ENCODE data around the gene GUCY1A2. TPM values are rescaled to one million over a fixed set of nuclear protein-coding genes. Genes with fewer than 3 reads are reported as not detected.

Gene GUCY1A2
- total RNA-seq, 1 experiment from 2014 or later: not detected

DNA sequence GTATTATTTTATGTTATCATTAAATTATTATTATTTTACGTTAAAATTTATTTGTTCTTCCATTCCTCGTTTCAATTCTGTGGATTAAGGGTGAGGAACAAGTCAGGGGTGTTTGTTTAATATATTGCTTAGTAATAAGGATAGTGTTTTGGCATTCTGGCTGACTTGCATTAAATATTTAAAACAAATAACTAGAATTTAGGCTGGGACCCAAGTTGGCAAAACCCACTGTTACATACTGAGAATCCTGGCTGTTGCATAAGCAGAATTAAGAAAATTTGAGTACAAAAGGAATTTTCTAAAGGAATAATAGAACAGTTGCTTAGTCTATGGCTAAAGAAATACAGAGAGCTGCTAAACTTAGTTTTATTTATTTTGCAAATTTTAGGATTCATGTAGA, 196.4 kb downstream of the GUCY1A2 start:
- H3K4me3 ChIP-seq (ENCODE audit: low read length): no peak overlapping the region
- no peaks in the 10 kb centered on the region for H3K79me2 ChIP-seq (ENCODE audit: low read length)
- no peaks in the 10 kb centered on the region for H3K9me3 ChIP-seq (ENCODE audit: low read length)
- no peak overlapping the region for H3K9ac ChIP-seq (ENCODE audit: low read length)
- DNase-seq (no peak), ATAC-seq (no peak)
- no peaks in the 10 kb centered on the region for H3F3A ChIP-seq (ENCODE audit: low read length, unreplicated experiment)
- H3K36me3 ChIP-seq (ENCODE audit: low read depth, low read length): no peaks in the 10 kb centered on the region
- ChIA-PET CTCF (no interaction called here), POLR2A (ENCODE audit: unreplicated experiment) (no interaction called here)
- TF ChIP-seq EZH2phosphoT487 (IDR thresholded peaks at IDR 0.05; ENCODE audit: borderline replicate concordance, low read length) (no peak), EZH2 (IDR thresholded peaks at IDR 0.05; ENCODE audit: low read length, unreplicated experiment) (no peak)
- TF ChIP-seq, protein P1, sequence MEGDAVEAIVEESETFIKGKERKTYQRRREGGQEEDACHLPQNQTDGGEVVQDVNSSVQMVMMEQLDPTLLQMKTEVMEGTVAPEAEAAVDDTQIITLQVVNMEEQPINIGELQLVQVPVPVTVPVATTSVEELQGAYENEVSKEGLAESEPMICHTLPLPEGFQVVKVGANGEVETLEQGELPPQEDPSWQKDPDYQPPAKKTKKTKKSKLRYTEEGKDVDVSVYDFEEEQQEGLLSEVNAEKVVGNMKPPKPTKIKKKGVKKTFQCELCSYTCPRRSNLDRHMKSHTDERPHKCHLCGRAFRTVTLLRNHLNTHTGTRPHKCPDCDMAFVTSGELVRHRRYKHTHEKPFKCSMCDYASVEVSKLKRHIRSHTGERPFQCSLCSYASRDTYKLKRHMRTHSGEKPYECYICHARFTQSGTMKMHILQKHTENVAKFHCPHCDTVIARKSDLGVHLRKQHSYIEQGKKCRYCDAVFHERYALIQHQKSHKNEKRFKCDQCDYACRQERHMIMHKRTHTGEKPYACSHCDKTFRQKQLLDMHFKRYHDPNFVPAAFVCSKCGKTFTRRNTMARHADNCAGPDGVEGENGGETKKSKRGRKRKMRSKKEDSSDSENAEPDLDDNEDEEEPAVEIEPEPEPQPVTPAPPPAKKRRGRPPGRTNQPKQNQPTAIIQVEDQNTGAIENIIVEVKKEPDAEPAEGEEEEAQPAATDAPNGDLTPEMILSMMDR (conservative IDR thresholded peaks at IDR 0.05; ENCODE audit: low read depth, low read length): no peak
- no peak overlapping the region for H3K4me2 ChIP-seq (ENCODE audit: low read length)
- H3K9me2 ChIP-seq (replicated peaks; ENCODE audit: low read length): no peaks in the 10 kb centered on the region
- no peaks in the 10 kb centered on the region for H4K20me1 ChIP-seq (ENCODE audit: low read length)
- no peaks in the 10 kb centered on the region for H3K4me1 ChIP-seq (ENCODE audit: insufficient read depth, low read length)
- no peak overlapping the region for H2AFZ ChIP-seq (ENCODE audit: low read length)
- no TSS peak for BruUV-seq (replicated peaks)
- intact Hi-C loops (cut with micrococcal nuclease): no loop called here
- H3K27ac ChIP-seq (ENCODE audit: low read length): no peak overlapping the region
- peaks cover 18% of the 10 kb centered on the region; the same call in 1 of the 2 replicates for H3K27me3 ChIP-seq (ENCODE audit: low read length)

DNA sequence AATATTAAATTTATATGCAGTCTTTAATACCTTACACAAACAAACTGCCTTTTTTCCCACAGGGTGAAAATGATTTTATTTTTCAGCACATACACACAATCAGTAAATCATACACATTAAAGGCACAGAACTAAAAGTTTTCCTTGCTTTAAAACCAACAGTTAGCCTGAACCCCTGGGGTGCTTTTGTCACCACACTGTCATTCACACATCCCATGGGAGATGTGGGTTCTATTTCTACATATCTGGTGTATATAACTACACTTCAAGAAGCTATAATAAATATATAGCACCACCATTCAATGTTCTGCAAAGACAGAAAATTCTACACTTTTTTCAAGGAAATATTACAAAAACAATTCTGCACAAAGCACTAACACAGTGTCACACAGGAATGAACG, 197.0 kb downstream of the GUCY1A2 start:
- CTCF ChIA-PET: no interaction called here
- intact Hi-C loops (cut with micrococcal nuclease): no loop called here
- no TSS peak for BruUV-seq (replicated peaks)
- TF ChIP-seq EZH2phosphoT487 (IDR thresholded peaks at IDR 0.05; ENCODE audit: borderline replicate concordance, low read length): no peak
- TF ChIP-seq, protein P1 (conservative IDR thresholded peaks at IDR 0.05; ENCODE audit: low read depth, low read length): no peak
- no peak for TF ChIP-seq EZH2 (IDR thresholded peaks at IDR 0.05; ENCODE audit: low read length, unreplicated experiment)
- H2AFZ ChIP-seq (ENCODE audit: low read length): no peak overlapping the region
- POLR2A ChIA-PET (ENCODE audit: unreplicated experiment): no interaction called here
- no peak overlapping the region for H3K27ac ChIP-seq (ENCODE audit: low read length)
- H3K9me3 ChIP-seq (ENCODE audit: low read length): no peaks in the 10 kb centered on the region
- no peaks in the 10 kb centered on the region for H3K79me2 ChIP-seq (ENCODE audit: low read length)
- no peak for DNase-seq
- ATAC-seq: no peak
- H3K36me3 ChIP-seq (ENCODE audit: low read depth, low read length): no peaks in the 10 kb centered on the region
- no peak overlapping the region for H3K4me2 ChIP-seq (ENCODE audit: low read length)
- no peaks in the 10 kb centered on the region for H3F3A ChIP-seq (ENCODE audit: low read length, unreplicated experiment)
- H3K4me1 ChIP-seq (ENCODE audit: insufficient read depth, low read length): no peaks in the 10 kb centered on the region
- H3K9me2 ChIP-seq (replicated peaks; ENCODE audit: low read length): no peaks in the 10 kb centered on the region
- H3K27me3 ChIP-seq (ENCODE audit: low read length): peaks cover 18% of the 10 kb centered on the region; the same call in 1 of the 2 replicates
- H3K9ac ChIP-seq (ENCODE audit: low read length): no peak overlapping the region
- no peaks in the 10 kb centered on the region for H4K20me1 ChIP-seq (ENCODE audit: low read length)
- no peak overlapping the region for H3K4me3 ChIP-seq (ENCODE audit: low read length)

DNA sequence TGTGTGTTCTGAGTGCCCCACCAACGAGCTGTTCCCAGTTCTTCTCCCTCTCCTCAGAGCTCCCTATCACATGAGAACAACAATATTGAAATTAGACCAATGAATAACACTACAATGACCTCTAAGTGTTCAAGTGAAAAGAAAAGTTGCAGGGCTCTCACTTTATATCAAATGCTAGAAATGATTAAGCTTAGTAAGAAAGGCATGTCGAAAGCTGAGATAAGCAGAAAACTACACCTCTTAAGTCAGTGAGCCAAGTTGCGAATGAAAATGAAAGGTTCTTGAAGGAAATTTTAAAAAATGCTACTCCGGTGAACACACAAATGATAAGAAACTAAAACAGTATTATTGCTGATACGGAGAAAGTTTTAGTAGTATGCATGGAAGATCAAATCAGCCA, 199.8 kb downstream of the GUCY1A2 start:
- intact Hi-C loops (cut with micrococcal nuclease): no loop called here
- CTCF ChIA-PET: no interaction called here
- no peak for ATAC-seq

More for the DNA sequence above, 199.8 kb downstream of the GUCY1A2 start:
- peaks cover 18% of the 10 kb centered on the region; the same call in 1 of the 2 replicates for H3K27me3 ChIP-seq (ENCODE audit: low read length)
- TF ChIP-seq EZH2 (IDR thresholded peaks at IDR 0.05; ENCODE audit: low read length, unreplicated experiment) (no peak), EZH2phosphoT487 (IDR thresholded peaks at IDR 0.05; ENCODE audit: borderline replicate concordance, low read length) (no peak)
- TF ChIP-seq, protein P1 (conservative IDR thresholded peaks at IDR 0.05; ENCODE audit: low read depth, low read length): no peak
- no TSS peak for BruUV-seq (replicated peaks)
- no peaks in the 10 kb centered on the region for H3K36me3 ChIP-seq (ENCODE audit: low read depth, low read length)
- no peaks in the 10 kb centered on the region for H3K4me1 ChIP-seq (ENCODE audit: insufficient read depth, low read length)
- H3K9ac ChIP-seq (ENCODE audit: low read length): no peak overlapping the region
- H3F3A ChIP-seq (ENCODE audit: low read length, unreplicated experiment): no peaks in the 10 kb centered on the region
- no peak overlapping the region for H2AFZ ChIP-seq (ENCODE audit: low read length)
- no peaks in the 10 kb centered on the region for H3K9me3 ChIP-seq (ENCODE audit: low read length)
- DNase-seq: no peak
- POLR2A ChIA-PET (ENCODE audit: unreplicated experiment): no interaction called here
- H3K9me2 ChIP-seq (replicated peaks; ENCODE audit: low read length): no peaks in the 10 kb centered on the region
- no peak overlapping the region for H3K27ac ChIP-seq (ENCODE audit: low read length)
- H3K4me2 ChIP-seq (ENCODE audit: low read length): no peak overlapping the region
- no peak overlapping the region for H3K4me3 ChIP-seq (ENCODE audit: low read length)
- no peaks in the 10 kb centered on the region for H4K20me1 ChIP-seq (ENCODE audit: low read length)
- H3K79me2 ChIP-seq (ENCODE audit: low read length): no peaks in the 10 kb centered on the region
